GM10248 (cell line): ENCODE data around the gene ZNHIT1.
"Not testable (repeated sequence)": the region's sequence is repeated elsewhere in the genome, so short reads cannot be mapped to it uniquely, and the experiment has no call there.

ENCODE experiments used
- CTCF ChIA-PET: fragments of 300-600 bp; sonication (Branson Sonifier 250); formaldehyde crosslinking; extraction: SDS; loops from one replicate; lab custom pipeline; 2021; ENCODE audit warnings: antibody characterized with exemption; lab: Yijun Ruan, JAX
- POLR2A ChIA-PET: fragments of 350-650 bp; sonication (Branson Sonifier 250); formaldehyde crosslinking; extraction: SDS; loops from one replicate; lab custom pipeline; 2020; ENCODE audit warnings: antibody characterized with exemption; lab: Yijun Ruan, JAX
- DNase-seq: peaks from one replicate; pipeline ENCODE4 v3.0.0; 2012; ENCODE audit errors: extremely low spot score
- TF ChIP-seq, protein P1 (sequence below): IDR thresholded peaks from 2 replicates; pipeline ENCODE4 v1.5.1; 2012; ENCODE audit warnings: mild to moderate bottlenecking, low read depth; ENCODE audit errors: extremely low read depth, missing control alignments, control extremely low read depth

Gene ZNHIT1

DNA sequence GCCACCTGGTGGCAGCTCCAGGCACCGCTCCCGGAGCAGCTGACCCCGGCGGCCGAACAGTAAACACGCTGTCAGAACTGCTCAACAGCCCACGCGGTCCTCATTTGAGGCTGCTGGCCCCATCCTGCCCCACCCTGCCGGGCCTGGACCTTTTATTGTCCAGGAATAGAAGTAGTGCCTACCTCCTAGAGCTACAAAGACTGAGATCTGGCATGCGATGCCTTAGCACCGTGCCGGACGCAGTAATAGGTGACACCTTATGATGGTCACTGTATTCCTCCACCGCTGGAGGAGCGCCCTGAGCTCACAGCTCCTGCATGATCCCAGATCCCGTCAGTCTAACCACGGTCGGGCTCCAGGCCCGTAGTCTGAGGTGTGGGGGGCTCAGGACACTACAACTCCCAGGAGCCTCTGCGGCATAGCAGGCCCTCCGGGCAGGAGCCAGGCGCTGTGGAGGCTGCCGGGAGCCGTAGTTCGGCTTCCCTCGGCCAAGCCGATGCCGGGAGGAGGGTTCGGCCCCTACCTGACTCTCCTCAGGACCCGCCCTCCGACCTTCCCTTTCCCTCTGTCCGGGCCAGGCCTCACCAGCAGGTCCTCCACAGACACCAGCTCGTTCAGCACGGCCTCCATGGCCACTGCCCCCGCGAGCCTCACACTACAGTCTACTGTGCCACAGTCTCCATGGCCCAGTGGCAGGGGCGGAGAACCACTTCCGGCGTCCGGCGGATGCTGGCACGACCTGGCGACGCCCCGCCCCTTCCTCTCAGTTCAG lies 26.6 kb downstream of the ZNHIT1 start, which contains the start of gene FIS1:
TSS of gene FIS1 (minus strand) at position 707 of the 772 bp plus-strand sequence. CDS start at position 630, 77 bp downstream.
- TF ChIP-seq, protein P1, sequence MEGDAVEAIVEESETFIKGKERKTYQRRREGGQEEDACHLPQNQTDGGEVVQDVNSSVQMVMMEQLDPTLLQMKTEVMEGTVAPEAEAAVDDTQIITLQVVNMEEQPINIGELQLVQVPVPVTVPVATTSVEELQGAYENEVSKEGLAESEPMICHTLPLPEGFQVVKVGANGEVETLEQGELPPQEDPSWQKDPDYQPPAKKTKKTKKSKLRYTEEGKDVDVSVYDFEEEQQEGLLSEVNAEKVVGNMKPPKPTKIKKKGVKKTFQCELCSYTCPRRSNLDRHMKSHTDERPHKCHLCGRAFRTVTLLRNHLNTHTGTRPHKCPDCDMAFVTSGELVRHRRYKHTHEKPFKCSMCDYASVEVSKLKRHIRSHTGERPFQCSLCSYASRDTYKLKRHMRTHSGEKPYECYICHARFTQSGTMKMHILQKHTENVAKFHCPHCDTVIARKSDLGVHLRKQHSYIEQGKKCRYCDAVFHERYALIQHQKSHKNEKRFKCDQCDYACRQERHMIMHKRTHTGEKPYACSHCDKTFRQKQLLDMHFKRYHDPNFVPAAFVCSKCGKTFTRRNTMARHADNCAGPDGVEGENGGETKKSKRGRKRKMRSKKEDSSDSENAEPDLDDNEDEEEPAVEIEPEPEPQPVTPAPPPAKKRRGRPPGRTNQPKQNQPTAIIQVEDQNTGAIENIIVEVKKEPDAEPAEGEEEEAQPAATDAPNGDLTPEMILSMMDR, result peak; percentile 92
- POLR2A ChIA-PET, result interaction anchor here (0.6 to 1.4 kb wide), 4 partner anchors 11 to 120 kb away, joined by 3 to 6 read pairs (median 5); partner anchors contain the start of genes PLOD3 and ZNHIT1
- DNase-seq, result peak; percentile 93
- CTCF ChIA-PET, result interaction anchor here (0.5 to 5.1 kb wide), 34 partner anchors 9 to 355 kb away, joined by 3 to 68 read pairs (median 5); partner anchors contain the start of genes PLOD3, UFSP1, VGF and ZNHIT1

DNA sequence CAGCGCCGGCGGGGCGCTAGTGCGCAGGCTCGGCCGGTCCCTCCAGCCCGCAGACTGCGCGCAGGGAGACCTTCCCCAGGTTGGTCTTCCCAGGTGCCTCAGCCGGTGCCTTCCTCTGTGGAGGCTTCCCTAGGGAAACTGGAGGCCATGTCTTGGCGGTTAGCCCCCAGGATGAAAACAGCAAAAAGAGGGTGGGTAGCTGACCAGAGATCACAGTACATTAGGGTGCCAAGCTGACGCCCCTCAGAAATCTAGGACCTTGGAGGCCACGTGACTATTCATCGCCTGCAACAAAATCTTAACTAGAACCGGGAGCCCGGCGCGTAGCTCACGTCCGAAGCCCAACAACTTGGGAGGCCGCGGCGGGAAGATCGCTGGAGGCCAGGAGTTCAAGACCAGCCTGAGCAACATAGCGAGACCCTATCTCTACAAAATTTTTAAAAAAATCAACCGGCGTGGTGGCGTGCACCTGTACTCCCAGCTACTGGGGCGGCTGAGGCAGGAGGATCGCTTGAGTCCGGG lies 27.2 kb downstream of the ZNHIT1 start:
- DNase-seq, result no peak
- POLR2A ChIA-PET, result interaction anchor here (1.3 kb wide), 1 partner anchor 16 kb away, joined by 3 read pairs; no protein-coding TSS in a partner anchor
- TF ChIP-seq, protein P1, result no peak
- CTCF ChIA-PET, result interaction anchor here (0.9 to 5.1 kb wide), 15 partner anchors 9 to 355 kb away, joined by 3 to 68 read pairs (median 8); partner anchors contain the start of genes PLOD3, UFSP1 and ZNHIT1

DNA sequence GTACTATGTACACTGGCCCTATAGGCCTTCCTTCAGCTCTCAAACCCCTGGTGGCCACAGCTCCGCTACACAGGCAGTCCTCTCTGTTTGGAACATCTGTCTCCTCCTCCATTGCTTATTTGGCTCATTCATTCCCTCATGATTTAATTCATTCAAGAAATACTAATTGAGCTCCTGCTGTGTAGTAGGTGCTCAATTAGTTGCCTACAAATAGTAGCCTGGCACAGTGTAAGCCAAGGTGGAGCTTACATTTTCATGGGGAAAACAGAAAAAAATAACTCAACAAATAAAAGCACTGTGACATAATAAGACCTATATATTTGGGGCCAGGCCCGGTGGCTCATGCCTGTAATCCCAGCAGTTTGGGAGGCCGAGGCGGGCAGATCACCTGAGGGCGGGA lies 30.3 kb downstream of the ZNHIT1 start:
- CTCF ChIA-PET, result interaction anchor here (1.0 kb wide), 1 partner anchor 35 kb away, joined by 4 read pairs; no protein-coding TSS in a partner anchor

GRCh38 chr7:101250324-101250723 lies 32.4 kb downstream of the ZNHIT1 start:
- peak; percentile 60 for DNase-seq
- TF ChIP-seq, protein P1, result no peak
- ChIA-PET POLR2A (no interaction called here), CTCF (interaction anchor here (1.0 kb wide), 1 partner anchor 58 kb away, joined by 4 read pairs; no protein-coding TSS in a partner anchor)

More for the DNA sequence above, 30.3 kb downstream of the ZNHIT1 start:
- no peak for DNase-seq
- TF ChIP-seq, protein P1, result no peak
- POLR2A ChIA-PET, result no interaction called here

- TF ChIP-seq, protein P1, result no peak
- ChIA-PET CTCF (interaction anchor here (0.8 to 4.5 kb wide), 5 partner anchors 8 to 108 kb away, joined by 3 to 30 read pairs (median 7); partner anchors contain the start of genes FIS1 and ZNHIT1), POLR2A (no interaction called here)
Observed at GRCh38 chr7:101251871-101252659, 34.1 kb downstream of the ZNHIT1 start.

DNA sequence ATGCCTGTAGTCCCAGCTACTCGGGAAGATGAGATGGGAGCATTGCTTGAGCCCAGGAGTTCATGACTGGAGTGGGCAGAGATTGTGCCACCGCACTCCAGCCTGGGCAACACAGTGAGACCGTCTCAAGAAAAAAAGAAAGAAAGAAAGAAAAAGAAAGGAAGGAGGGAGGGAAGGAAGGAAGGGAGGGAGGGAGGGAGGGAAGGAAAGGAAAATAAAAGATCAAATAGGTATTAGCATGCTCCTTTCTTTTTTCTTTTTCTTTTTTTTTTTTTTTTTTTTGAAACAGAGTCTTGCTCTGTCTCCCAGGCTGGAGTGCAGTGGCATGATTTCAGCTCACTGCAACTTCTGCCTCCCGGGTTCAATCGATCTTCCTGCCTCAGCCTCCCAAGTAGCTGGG lies 35.2 kb downstream of the ZNHIT1 start:
- CTCF ChIA-PET, result interaction anchor here (1.0 to 4.5 kb wide), 4 partner anchors 9 to 109 kb away, joined by 3 to 30 read pairs (median 10); partner anchors contain the start of gene FIS1
- POLR2A ChIA-PET, DNase-seq: not testable (repeated sequence)

More at GRCh38 chr7:101251871-101252659, 34.1 kb downstream of the ZNHIT1 start:
- peak; percentile 98 for DNase-seq
